HL-60 (cell line): ENCODE data around the gene GKN1.

Experiments
- DNase-seq, 2 experiments: peaks; one replicate each; pipeline ENCODE4 v3.0.0-alpha.2; 2010 to 2020; ENCODE audit warnings: low read depth in 1 of 2, low spot score in 1 of 2
- H3K27ac ChIP-seq: fragments of 250-450 bp; sonication (Bioruptor Pico); replicated peaks from 2 replicates; pipeline ENCODE4 v1.5.1; 2020; ENCODE audit warnings: mild to moderate bottlenecking, moderate library complexity
- H3K27me3 ChIP-seq: fragments of 250-450 bp; sonication (Bioruptor Pico); 2 replicates; pipeline ENCODE4 v1.5.1; 2021; ENCODE audit warnings: mild to moderate bottlenecking, moderate library complexity; ENCODE audit not compliant: insufficient read depth, poor library complexity, severe bottlenecking
- H3K4me3 ChIP-seq: replicated peaks from 2 replicates; pipeline ENCODE4 v1.5.1; 2011; ENCODE audit warnings: mild to moderate bottlenecking, control low read depth, low read length; ENCODE audit not compliant: insufficient read depth
- CTCF ChIP-seq: IDR thresholded peaks from one replicate; pipeline ENCODE4 v1.5.1; 2011; ENCODE audit warnings: low read length, control low read depth, inconsistent platforms; ENCODE audit not compliant: insufficient read depth
- GABPA ChIP-seq: IDR thresholded peaks from 2 replicates; pipeline ENCODE4 v1.6.1; 2012; ENCODE audit warnings: low read depth
- POLR2AphosphoS5 ChIP-seq: IDR thresholded peaks from 2 replicates; pipeline ENCODE4 v1.6.1; 2012; ENCODE audit warnings: low read depth
- REST ChIP-seq: IDR thresholded peaks from 2 replicates; pipeline ENCODE4 v1.6.1; 2012; ENCODE audit warnings: low read depth; ENCODE audit not compliant: insufficient replicate concordance
- SPI1 ChIP-seq: IDR thresholded peaks from 2 replicates; pipeline ENCODE4 v1.6.1; 2012; ENCODE audit warnings: low read depth, mild to moderate bottlenecking, borderline replicate concordance

Gene GKN1

GRCh38 chr2:68978098-68978497 lies 3.7 kb downstream of the GKN1 start:
- Histone ChIP-seq H3K27ac (no peak overlapping the region), H3K4me3 (no peak overlapping the region), H3K27me3 (peaks cover 3% of the 10 kb centered on the region)
- TF ChIP-seq POLR2AphosphoS5 = no peak
- TF ChIP-seq SPI1 = no peak
- TF ChIP-seq GABPA = no peak
- no peak for TF ChIP-seq REST
- no peak for TF ChIP-seq CTCF
- no peak for DNase-seq

- H3K27ac ChIP-seq = no peak overlapping the region
- no peak for DNase-seq
- no peak for TF ChIP-seq SPI1
- no peak for TF ChIP-seq POLR2AphosphoS5
- no peak for TF ChIP-seq GABPA
- TF ChIP-seq CTCF = no peak
- no peak for TF ChIP-seq REST
- H3K4me3 ChIP-seq = no peak overlapping the region
- peaks cover 3% of the 10 kb centered on the region for H3K27me3 ChIP-seq
Observed at GRCh38 chr2:68980956-68981355, 6.5 kb downstream of the GKN1 start.

GRCh38 chr2:68987021-68987503 lies 12.6 kb downstream of the GKN1 start:
- no peak for TF ChIP-seq GABPA
- TF ChIP-seq POLR2AphosphoS5 = no peak
- no peak for TF ChIP-seq CTCF
- TF ChIP-seq SPI1 = no peak
- TF ChIP-seq REST = no peak

More at GRCh38 chr2:68987021-68987503, 12.6 kb downstream of the GKN1 start:
- no peak overlapping the region for H3K4me3 ChIP-seq
- no peak for DNase-seq
- no peaks in the 10 kb centered on the region for H3K27me3 ChIP-seq
- H3K27ac ChIP-seq = no peak overlapping the region
